Middle frontal gyrus (tissue), 1 donor: ENCODE measurements around the gene RAC3.
"Not testable (repeated sequence)": the region's sequence is repeated elsewhere in the genome, so short reads cannot be mapped to it uniquely, and the experiment has no call there.

Source experiments
- DNase-seq: peaks from one replicate; pipeline ENCODE4 v3.0.0-alpha.2; 2015; ENCODE audit warnings: low spot score; ENCODE audit errors: extremely low spot score

Gene RAC3

DNA sequence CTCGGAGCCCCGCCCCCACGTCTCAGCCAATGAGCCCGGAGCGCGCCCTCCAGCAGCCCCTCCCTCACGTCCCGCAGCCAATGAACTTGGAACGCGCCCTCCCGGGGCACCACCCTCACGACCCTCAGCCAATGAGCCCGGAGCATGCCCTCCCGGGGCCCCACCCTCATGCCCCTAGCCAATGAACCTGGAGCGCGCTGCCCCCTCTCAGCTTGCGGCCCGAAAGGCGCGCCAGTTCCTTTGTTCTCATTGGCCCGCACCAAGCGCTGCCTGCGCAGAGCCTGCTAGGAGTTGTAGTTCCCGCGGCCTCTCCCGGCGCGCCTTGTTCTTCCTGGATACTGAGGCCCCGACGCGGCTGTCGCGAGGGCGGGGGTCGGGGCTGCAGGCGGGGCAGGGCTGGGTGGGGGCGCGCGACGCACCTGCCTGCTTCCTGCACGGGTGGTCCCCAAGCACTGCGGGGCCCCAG, 8.5 kb upstream of the RAC3 start, which contains the start of gene LRRC45:
Gene LRRC45, plus strand, starts transcription at position 325 of the 466 bp plus-strand sequence. CDS start 339 bp downstream, outside the sequence.
- DNase-seq, result peak; percentile 98

DNA sequence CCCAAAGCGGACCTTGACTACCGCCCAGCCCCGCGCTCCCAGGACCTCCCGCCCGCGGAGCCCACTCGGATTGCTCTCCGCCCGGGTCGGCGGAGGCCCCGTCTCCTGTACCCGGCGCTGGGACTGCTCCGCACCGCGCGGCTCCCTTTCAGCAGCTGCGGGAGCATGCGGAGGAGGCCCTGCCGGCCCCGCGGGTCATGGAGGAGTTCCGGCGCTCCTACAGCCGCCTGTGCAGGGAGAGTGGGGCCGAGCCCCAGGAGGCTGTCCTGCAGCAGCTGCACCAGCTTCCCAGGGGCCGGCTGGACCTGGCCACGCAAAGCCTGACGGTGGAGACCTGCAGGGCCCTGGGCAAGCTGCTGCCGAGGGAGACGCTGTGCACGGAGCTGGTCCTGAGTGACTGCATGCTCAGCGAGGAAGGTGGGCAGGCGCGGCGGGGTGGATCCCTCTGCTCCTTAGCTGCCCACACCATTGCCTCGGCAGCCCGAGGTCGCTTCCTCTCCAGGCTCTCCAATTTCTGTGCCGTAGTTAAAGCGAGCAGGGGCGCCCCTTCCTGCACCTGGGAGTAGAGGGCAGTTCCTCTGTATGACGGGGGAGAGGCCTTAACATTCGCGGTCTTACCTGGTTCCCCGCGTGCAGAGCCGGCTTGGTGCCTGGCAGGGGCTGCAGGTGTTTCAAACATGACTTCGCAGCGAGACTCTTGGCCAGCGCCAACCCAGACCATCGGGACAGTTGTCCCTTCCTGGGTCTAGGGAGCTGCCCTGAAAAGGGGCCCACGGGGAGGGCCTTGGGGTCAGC, 7.8 kb upstream of the RAC3 start:
- DNase-seq, result no peak

- DNase-seq, result no peak
Observed at GRCh38 chr17:82024859-82025258, 6.6 kb upstream of the RAC3 start.

DNA sequence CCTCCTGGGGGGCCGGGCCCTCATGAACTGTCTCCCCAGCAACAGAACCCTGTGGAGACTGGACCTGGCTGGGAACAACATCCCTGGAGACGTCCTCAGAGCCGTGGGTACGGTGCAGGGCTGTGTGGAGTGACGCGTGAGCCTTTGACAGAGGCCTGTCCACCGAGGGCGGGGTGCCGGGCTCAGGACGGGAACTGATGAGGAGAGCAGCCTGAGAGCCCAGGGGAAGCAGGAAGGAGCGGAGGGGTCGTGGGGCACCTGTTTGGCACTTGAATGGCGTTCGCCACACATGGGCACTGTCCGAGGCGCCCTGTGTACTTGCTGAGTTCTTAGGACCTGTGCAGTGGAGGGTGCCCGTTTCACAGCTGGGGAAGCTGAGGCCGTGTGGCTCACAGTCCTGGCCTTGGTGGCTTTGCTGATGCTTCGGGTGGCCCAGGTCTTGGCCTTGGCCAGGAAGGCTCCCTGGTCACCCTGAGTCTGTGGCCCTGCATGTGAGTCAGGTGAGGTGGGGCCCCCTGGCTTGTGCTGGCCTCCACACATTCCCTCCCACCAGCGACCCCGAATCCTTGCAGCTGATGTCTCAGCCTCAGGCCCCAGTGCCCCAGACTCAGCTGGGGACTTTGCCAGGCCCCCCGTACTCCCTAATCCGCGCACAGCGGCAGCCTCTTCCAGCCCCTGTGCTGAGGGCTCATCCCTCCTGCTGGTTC, 5.9 kb upstream of the RAC3 start:
- no peak for DNase-seq

- DNase-seq, result no peak
Observed at GRCh38 chr17:82028246-82028645, 3.2 kb upstream of the RAC3 start.

DNA sequence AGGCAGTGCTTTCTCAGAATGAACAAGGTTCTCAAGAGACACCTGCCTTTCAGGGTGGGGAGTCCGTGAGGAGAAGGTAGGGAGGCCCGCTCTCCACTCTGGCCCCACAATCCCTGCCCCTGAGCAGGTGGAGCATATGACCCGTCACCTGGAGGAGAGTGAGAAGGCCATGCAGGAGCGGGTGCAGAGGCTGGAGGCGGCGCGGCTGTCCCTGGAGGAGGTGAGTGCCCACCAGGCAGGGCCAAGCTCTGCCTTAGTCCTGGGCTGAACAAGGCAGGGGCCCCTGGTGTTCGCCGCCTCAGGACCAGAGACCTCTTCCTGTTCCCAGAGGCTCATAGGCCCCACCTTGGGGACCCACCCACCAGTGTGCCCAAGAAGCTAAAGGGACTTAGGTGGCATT, 2.5 kb upstream of the RAC3 start:
- DNase-seq, result no peak

GRCh38 chr17:82029391-82029790, 2.1 kb upstream of the RAC3 start:
- no peak for DNase-seq

DNA sequence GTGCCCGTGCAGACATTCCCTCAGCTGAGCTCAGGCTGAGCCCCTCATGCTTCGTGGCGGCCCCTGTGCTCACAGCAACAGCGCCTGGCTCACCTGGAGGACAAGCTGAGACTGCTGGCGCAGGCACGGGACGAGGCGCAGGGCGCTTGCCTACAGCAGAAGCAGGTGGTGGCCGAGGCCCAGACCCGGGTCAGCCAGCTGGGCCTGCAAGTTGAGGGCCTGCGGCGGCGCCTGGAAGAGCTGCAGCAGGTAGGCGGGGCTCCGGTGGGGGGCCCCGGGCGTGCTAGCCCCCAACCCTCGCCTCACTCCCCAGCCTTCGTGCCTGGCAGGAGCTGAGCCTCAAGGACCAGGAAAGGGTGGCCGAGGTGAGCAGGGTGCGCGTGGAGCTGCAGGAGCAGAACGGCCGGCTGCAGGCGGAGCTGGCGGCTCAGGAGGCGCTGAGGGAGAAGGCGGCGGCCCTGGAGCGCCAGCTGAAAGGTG, 1.4 kb upstream of the RAC3 start:
- no peak for DNase-seq

- DNase-seq, result peak; percentile 65
Observed at GRCh38 chr17:82030470-82031302, 792 bp upstream of the RAC3 start.

DNA sequence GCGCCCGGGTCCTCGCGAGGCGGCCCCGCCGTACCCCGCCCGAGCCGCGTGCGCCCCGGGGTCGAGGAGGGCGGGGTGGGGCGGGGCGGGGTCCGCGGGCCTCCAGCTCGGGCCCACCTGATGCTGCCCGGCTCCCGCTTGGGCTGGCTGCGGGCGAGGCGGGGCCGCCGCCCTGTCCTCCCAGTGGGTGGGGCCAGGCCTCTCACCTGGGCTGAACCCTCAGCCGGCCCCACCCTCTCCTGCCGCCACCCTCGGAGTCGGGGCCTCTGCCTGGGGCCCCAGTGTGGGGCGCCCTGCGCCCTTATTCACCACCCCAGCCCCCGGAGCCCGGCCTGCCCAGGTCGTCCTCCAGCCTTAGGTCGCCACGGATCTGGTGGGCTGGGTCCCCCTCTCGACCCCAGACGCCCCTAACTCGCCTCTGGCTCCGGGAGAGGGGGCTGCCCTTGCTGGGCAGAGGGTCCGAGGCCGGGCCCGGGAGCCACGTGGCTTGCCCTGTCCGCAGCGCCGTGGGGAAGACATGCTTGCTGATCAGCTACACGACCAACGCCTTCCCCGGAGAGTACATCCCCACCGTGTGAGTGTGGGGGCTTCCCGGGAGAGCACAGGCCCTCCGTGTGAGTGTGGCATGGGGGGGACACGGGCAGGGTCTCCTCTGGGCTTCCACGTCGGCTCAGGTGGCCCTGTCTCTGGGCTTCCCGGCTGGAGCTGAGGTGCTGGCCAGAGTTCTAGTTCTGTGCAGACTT, 578 bp downstream of the RAC3 start:
- no peak for DNase-seq

GRCh38 chr17:82033359-82034085, 2.0 kb downstream of the RAC3 start:
- no peak for DNase-seq

GRCh38 chr17:82034371-82035011, 3.0 kb downstream of the RAC3 start:
- DNase-seq, result no peak

GRCh38 chr17:82035488-82035887, 4.0 kb downstream of the RAC3 start:
- no peak for DNase-seq

GRCh38 chr17:82035956-82036633, 4.6 kb downstream of the RAC3 start:
- no peak for DNase-seq

DNA sequence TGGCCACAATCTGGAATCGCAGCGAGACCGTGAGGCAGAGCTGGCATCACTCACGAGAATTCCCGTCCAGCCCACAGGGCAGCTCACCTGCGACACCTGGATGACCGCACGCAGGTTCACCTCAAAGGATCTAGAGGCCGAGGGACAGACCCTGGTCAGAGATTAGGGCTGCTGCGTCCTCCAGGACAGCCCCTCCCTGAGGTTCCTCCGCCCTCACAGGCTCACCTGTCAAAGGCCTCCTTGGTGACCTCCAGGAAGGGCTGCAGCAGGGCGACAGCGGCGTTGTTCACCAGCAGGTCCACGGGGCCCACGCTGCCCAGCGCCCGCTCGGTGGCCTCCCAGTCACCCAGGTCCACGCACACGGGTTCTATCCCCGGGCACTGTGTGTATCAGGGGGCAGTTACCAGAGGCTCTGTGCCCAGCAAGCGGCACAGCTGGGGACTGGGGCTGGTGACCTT, 5.2 kb downstream of the RAC3 start:
- DNase-seq, result no peak

- peak; percentile 84 for DNase-seq
Observed at GRCh38 chr17:82037092-82037888, 5.8 kb downstream of the RAC3 start, which contains the start of gene DCXR. Gene DCXR (minus strand): TSS chr17:82037697. CDS start chr17:82037682, 15 bp downstream.

DNA sequence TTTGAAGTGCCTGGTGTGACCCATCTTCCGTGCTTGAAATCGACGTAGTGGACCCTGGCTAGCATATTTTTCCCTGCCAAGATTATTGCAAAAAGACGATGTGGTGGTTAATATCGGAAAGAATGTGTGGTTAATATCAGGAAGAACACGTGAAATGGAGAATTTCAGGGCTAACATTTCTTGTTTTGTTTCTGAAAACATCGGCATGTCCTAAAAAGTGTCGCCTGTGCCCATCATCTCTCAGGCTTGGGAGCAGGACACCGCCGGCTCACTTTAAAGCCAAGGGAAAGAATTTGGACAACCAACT, 6.4 kb downstream of the RAC3 start:
- no peak for DNase-seq

DNA sequence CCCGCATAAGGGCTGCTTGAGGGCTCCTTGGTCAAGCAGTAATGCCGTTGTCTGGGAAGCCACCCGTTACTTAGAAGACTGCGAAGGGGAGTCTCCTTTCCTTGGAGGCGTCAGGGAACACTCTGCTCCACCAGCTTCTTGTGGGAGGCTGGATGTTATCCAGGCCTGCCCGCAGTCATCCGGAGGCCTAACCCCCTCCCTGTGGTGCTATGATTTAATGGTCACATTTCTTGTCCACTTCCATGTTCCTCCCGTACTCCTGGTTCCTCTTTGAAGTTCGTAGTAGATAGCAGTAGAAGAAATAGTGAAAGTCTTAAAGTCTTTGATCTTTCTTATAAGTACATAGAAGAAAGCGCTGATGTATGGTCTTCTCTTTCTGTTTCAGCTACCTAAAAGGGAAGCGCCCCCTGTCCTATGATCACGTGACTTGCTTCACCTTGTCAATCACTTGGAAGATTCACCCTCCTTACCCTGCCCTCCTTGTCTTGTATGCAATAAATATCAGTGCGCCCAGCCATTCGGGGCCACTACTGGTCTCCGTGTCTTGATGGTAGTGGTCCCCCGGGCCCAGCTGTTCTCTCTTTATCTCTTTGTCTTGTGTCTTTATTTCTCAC, 7.4 kb downstream of the RAC3 start:
- not testable (repeated sequence) for DNase-seq
